Measurements from ENCODE around the gene AMPD3.

The AMPD3 gene

GRCh38 chr11:10462746-10463300 is 7.8 kb downstream of the AMPD3 start:
- Histone ChIP-seq H3K4me1 (ENCODE audit: low read depth, poor library complexity, severe bottlenecking) (peaks cover 4% of the 10 kb centered on the region), H3K4me2 (no peak overlapping the region), H3K27ac (no peak overlapping the region), H3K36me3 (ENCODE audit: insufficient read depth) (no peaks in the 10 kb centered on the region), H2AFZ (ENCODE audit: low read depth) (no peak overlapping the region), H3K79me2 (ENCODE audit: insufficient read depth, low read depth) (no peaks in the 10 kb centered on the region), H4K20me1 (ENCODE audit: insufficient read depth) (no peaks in the 10 kb centered on the region), H3K27me3 (ENCODE audit: insufficient read depth, low read depth) (no peaks in the 10 kb centered on the region), H3K4me3 (IDR thresholded peaks at IDR 0.05; ENCODE audit: insufficient read depth, low read depth, low read length) (no peak overlapping the region), H3K9ac (no peak overlapping the region)
- no peak for TF ChIP-seq CTCF (conservative IDR thresholded peaks at IDR 0.05; ENCODE audit: low read depth, low read length)

GRCh38 chr11:10473371-10473770 is 18.3 kb downstream of the AMPD3 start:
- no peak for TF ChIP-seq CTCF (conservative IDR thresholded peaks at IDR 0.05; ENCODE audit: low read depth, low read length)
- H4K20me1 ChIP-seq (ENCODE audit: insufficient read depth) = no peaks in the 10 kb centered on the region
- no peaks in the 10 kb centered on the region for H3K36me3 ChIP-seq (ENCODE audit: insufficient read depth)
- no peak overlapping the region for H2AFZ ChIP-seq (ENCODE audit: low read depth)
- H3K9ac ChIP-seq = no peak overlapping the region
- no peak overlapping the region for H3K4me2 ChIP-seq
- H3K4me3 ChIP-seq (IDR thresholded peaks at IDR 0.05; ENCODE audit: insufficient read depth, low read depth, low read length) = no peak overlapping the region
- H3K4me1 ChIP-seq (ENCODE audit: low read depth, poor library complexity, severe bottlenecking) = no peaks in the 10 kb centered on the region
- H3K27ac ChIP-seq = no peak overlapping the region
- no peaks in the 10 kb centered on the region for H3K27me3 ChIP-seq (ENCODE audit: insufficient read depth, low read depth)
- no peaks in the 10 kb centered on the region for H3K79me2 ChIP-seq (ENCODE audit: insufficient read depth, low read depth)

DNA sequence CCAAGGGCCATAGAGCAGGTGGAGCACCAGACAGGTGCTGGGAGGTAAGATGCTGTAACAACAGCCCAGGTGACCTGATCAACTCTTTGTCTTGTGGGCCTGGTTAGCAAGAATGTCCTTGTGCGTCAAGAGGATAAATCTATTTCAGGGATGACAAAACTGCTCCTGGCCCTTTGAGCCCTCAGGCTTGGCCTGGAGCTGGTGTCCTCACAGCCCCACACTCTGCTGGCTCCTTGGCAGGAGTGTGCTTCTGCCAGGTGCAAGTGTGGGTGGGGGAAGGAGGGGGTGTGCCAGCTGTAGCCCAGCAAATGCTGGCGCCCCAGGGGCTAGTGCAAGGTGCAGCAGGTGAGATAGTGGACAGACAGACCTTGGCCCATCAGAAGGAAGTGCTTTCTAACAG is 19.5 kb downstream of the AMPD3 start:
- Histone ChIP-seq H3K27me3 (ENCODE audit: insufficient read depth, low read depth) (no peaks in the 10 kb centered on the region), H4K20me1 (ENCODE audit: insufficient read depth) (no peaks in the 10 kb centered on the region), H3K4me2 (no peak overlapping the region), H3K36me3 (ENCODE audit: insufficient read depth) (no peaks in the 10 kb centered on the region), H3K4me1 (ENCODE audit: low read depth, poor library complexity, severe bottlenecking) (no peaks in the 10 kb centered on the region), H3K4me3 (IDR thresholded peaks at IDR 0.05; ENCODE audit: insufficient read depth, low read depth, low read length) (no peak overlapping the region), H2AFZ (ENCODE audit: low read depth) (no peak overlapping the region), H3K27ac (no peak overlapping the region), H3K9ac (no peak overlapping the region), H3K79me2 (ENCODE audit: insufficient read depth, low read depth) (no peaks in the 10 kb centered on the region)
- no peak for TF ChIP-seq CTCF (conservative IDR thresholded peaks at IDR 0.05; ENCODE audit: low read depth, low read length)

- Histone ChIP-seq H3K4me2 (no peak overlapping the region), H3K4me3 (IDR thresholded peaks at IDR 0.05; ENCODE audit: insufficient read depth, low read depth, low read length) (no peak overlapping the region), H3K36me3 (ENCODE audit: insufficient read depth) (no peaks in the 10 kb centered on the region), H3K27me3 (ENCODE audit: insufficient read depth, low read depth) (no peaks in the 10 kb centered on the region), H3K79me2 (ENCODE audit: insufficient read depth, low read depth) (no peaks in the 10 kb centered on the region), H3K9ac (no peak overlapping the region), H2AFZ (ENCODE audit: low read depth) (no peak overlapping the region), H3K27ac (no peak overlapping the region), H4K20me1 (ENCODE audit: insufficient read depth) (no peaks in the 10 kb centered on the region), H3K4me1 (ENCODE audit: low read depth, poor library complexity, severe bottlenecking) (no peaks in the 10 kb centered on the region)
- TF ChIP-seq CTCF (conservative IDR thresholded peaks at IDR 0.05; ENCODE audit: low read depth, low read length) = no peak
These were observed 21.3 kb downstream of the AMPD3 start for GRCh38 chr11:10476342-10476741.
